ENCODE data around the gene HMX3. TPM values are rescaled to one million over a fixed set of nuclear protein-coding genes. Genes with fewer than 3 reads are reported as not detected.

The HMX3 gene
- total and polyA plus RNA-seq, 2 of the 13 experiments (the other 11 are each of a cell fraction or from before 2014, with no cell fraction given) = not detected

DNA sequence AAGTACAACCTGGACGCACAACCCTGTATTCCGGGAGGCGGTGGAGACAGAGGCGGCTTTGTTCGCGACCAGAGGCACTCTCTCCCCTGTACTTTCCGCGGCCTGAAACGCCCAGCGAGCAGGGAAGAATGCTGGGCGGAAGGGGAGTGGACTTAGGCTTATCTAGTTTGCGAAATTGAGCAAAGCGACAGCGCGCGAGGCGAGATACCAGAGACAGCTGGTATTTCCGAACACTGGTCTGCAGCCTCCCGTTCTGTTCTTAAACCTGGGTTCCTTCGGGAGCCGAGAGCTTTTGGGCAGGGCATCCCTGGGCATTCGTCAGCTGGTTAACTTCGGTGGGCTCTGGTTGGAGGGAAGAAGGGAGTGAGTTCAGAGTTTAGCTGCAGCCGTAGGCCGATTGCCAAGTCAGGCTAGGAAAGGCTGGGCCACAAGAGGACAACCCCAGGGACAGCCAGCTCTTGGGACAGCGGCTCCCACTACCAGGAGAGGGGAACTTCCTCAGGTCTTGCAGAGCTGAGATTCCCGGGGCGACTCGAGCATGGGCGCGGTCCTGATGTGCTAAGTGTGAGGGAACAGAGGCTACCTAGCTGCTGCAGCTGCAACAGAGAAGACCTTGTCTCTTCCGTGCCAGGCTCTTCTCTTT, 3.9 kb downstream of the HMX3 start (continued):
- TF ChIP-seq, protein P1, sequence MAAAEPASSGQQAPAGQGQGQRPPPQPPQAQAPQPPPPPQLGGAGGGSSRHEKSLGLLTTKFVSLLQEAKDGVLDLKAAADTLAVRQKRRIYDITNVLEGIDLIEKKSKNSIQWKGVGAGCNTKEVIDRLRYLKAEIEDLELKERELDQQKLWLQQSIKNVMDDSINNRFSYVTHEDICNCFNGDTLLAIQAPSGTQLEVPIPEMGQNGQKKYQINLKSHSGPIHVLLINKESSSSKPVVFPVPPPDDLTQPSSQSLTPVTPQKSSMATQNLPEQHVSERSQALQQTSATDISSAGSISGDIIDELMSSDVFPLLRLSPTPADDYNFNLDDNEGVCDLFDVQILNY (CRISPR knock-in tag; conservative IDR thresholded peaks at IDR 0.05) = no peak
- TF ChIP-seq ZNF460 (CRISPR knock-in tag; IDR thresholded peaks at IDR 0.05; ENCODE audit: borderline replicate concordance) (no peak), SP1 (IDR thresholded peaks at IDR 0.05) (no peak), SP1 (CRISPR knock-in tag; IDR thresholded peaks at IDR 0.05) (peak; percentile 52), CREB1 (IDR thresholded peaks at IDR 0.05) (no peak), CREB1 (CRISPR knock-in tag; IDR thresholded peaks at IDR 0.05) (peak; percentile 35; the same call in 1 of the 2 replicates), ZNF224 (CRISPR knock-in tag; IDR thresholded peaks at IDR 0.05) (no peak), SAP130 (CRISPR knock-in tag; IDR thresholded peaks at IDR 0.05; ENCODE audit: low read depth) (peak; percentile 86), ZNF777 (CRISPR knock-in tag; IDR thresholded peaks at IDR 0.05) (no peak), ZSCAN9 (CRISPR knock-in tag; IDR thresholded peaks at IDR 0.05; ENCODE audit: borderline replicate concordance) (peak; percentile 28; the same call in 1 of the 2 replicates), FOSL2 (CRISPR knock-in tag; IDR thresholded peaks at IDR 0.05) (peak; percentile 46; the same call in 1 of the 2 replicates), TMF1 (CRISPR knock-in tag; IDR thresholded peaks at IDR 0.05; ENCODE audit: low read depth) (0 out of 2 replicates have a peak, but pooled peaks have one; percentile 69), CBFB (CRISPR knock-in tag; IDR thresholded peaks at IDR 0.05) (no peak), ZNF251 (CRISPR knock-in tag; IDR thresholded peaks at IDR 0.05) (no peak), TARDBP (CRISPR knock-in tag; IDR thresholded peaks at IDR 0.05) (peak; percentile 95), ARNT (IDR thresholded peaks at IDR 0.05) (no peak), TCF7L2 (IDR thresholded peaks at IDR 0.05; ENCODE audit: low read depth, low read length) (no peak), NR2F1 (CRISPR knock-in tag; IDR thresholded peaks at IDR 0.05) (no peak), EED (CRISPR knock-in tag; IDR thresholded peaks at IDR 0.05) (peak; percentile 85), ZNF296 (CRISPR knock-in tag; conservative IDR thresholded peaks at IDR 0.05) (no peak), ATF7-NPFF (CRISPR knock-in tag; IDR thresholded peaks at IDR 0.05; ENCODE audit: low read depth) (0 out of 2 replicates have a peak, but pooled peaks have one; percentile 46), ZNF136 (CRISPR knock-in tag; IDR thresholded peaks at IDR 0.05; ENCODE audit: low read depth) (no peak)
- TF ChIP-seq, protein P2, sequence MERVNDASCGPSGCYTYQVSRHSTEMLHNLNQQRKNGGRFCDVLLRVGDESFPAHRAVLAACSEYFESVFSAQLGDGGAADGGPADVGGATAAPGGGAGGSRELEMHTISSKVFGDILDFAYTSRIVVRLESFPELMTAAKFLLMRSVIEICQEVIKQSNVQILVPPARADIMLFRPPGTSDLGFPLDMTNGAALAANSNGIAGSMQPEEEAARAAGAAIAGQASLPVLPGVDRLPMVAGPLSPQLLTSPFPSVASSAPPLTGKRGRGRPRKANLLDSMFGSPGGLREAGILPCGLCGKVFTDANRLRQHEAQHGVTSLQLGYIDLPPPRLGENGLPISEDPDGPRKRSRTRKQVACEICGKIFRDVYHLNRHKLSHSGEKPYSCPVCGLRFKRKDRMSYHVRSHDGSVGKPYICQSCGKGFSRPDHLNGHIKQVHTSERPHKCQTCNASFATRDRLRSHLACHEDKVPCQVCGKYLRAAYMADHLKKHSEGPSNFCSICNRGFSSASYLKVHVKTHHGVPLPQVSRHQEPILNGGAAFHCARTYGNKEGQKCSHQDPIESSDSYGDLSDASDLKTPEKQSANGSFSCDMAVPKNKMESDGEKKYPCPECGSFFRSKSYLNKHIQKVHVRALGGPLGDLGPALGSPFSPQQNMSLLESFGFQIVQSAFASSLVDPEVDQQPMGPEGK (CRISPR knock-in tag; IDR thresholded peaks at IDR 0.05) = peak; percentile 56; the same call in 1 of the 2 replicates
- TF ChIP-seq, protein P3, sequence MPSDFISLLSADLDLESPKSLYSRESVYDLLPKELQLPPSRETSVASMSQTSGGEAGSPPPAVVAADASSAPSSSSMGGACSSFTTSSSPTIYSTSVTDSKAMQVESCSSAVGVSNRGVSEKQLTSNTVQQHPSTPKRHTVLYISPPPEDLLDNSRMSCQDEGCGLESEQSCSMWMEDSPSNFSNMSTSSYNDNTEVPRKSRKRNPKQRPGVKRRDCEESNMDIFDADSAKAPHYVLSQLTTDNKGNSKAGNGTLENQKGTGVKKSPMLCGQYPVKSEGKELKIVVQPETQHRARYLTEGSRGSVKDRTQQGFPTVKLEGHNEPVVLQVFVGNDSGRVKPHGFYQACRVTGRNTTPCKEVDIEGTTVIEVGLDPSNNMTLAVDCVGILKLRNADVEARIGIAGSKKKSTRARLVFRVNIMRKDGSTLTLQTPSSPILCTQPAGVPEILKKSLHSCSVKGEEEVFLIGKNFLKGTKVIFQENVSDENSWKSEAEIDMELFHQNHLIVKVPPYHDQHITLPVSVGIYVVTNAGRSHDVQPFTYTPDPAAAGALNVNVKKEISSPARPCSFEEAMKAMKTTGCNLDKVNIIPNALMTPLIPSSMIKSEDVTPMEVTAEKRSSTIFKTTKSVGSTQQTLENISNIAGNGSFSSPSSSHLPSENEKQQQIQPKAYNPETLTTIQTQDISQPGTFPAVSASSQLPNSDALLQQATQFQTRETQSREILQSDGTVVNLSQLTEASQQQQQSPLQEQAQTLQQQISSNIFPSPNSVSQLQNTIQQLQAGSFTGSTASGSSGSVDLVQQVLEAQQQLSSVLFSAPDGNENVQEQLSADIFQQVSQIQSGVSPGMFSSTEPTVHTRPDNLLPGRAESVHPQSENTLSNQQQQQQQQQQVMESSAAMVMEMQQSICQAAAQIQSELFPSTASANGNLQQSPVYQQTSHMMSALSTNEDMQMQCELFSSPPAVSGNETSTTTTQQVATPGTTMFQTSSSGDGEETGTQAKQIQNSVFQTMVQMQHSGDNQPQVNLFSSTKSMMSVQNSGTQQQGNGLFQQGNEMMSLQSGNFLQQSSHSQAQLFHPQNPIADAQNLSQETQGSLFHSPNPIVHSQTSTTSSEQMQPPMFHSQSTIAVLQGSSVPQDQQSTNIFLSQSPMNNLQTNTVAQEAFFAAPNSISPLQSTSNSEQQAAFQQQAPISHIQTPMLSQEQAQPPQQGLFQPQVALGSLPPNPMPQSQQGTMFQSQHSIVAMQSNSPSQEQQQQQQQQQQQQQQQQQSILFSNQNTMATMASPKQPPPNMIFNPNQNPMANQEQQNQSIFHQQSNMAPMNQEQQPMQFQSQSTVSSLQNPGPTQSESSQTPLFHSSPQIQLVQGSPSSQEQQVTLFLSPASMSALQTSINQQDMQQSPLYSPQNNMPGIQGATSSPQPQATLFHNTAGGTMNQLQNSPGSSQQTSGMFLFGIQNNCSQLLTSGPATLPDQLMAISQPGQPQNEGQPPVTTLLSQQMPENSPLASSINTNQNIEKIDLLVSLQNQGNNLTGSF (CRISPR knock-in tag; IDR thresholded peaks at IDR 0.05) = no peak
